MM.1S (cell line): ENCODE measurements around the gene RAPGEF3.

Source experiments
- CTCF ChIP-seq: fragments of 300-600 bp; sonication (generic); IDR thresholded peaks from 2 replicates; pipeline ENCODE4 v1.5.1; 2016; ENCODE audit warnings: antibody characterized with exemption, low read length, mixed read lengths
- EZH2 ChIP-seq: fragments of 300-600 bp; sonication (generic); optimal IDR thresholded peaks from 2 replicates; pipeline ENCODE3; 2017; ENCODE audit warnings: low read depth, mild to moderate bottlenecking, antibody characterized with exemption, low read length, mixed read lengths
- EZH2phosphoT487 ChIP-seq: fragments of 300-600 bp; sonication (generic); IDR thresholded peaks from 2 replicates; pipeline ENCODE4 v1.6.1; 2018; ENCODE audit warnings: antibody characterized with exemption, low read length

- TF ChIP-seq CTCF (no peak), EZH2 (no peak), EZH2phosphoT487 (no peak)
Observed at GRCh38 chr12:47725091-47725772, 33.4 kb downstream of the RAPGEF3 start, which contains the start of gene ENDOU.
